ENCODE measurements around the gene FBXL4. TPM values are rescaled to one million over a fixed set of nuclear protein-coding genes. Genes with fewer than 3 reads are reported as not detected.

Gene FBXL4
- polyA plus RNA-seq, 1 of the 3 experiments (the other 2 are of a cell fraction): 8.1 TPM

GRCh38 chr6:98945311-98946115, 2.2 kb downstream of the FBXL4 start:
- ChIA-PET POLR2A (no interaction called here), CTCF (no interaction called here)
- peaks cover 70% of the 10 kb centered on the region for H3K79me2 ChIP-seq (ENCODE audit: insufficient read depth)
- TF ChIP-seq FOXM1 (IDR thresholded peaks at IDR 0.05; ENCODE audit: low read depth) (no peak), CHD2 (IDR thresholded peaks at IDR 0.05; ENCODE audit: low read length, partially characterized antibody) (no peak), CTCF (IDR thresholded peaks at IDR 0.05) (no peak), RCOR1 (IDR thresholded peaks at IDR 0.05; ENCODE audit: low read length) (no peak), FOSL2 (IDR thresholded peaks at IDR 0.05; ENCODE audit: borderline replicate concordance, low read depth) (no peak), MEF2A (IDR thresholded peaks at IDR 0.05; ENCODE audit: borderline replicate concordance, low read depth) (no peak)
- H4K20me1 ChIP-seq (ENCODE audit: insufficient read depth): peaks cover 24% of the 10 kb centered on the region; the same call in 1 of the 2 replicates
- H3F3A ChIP-seq (replicated peaks; ENCODE audit: insufficient read depth): peaks cover 31% of the 10 kb centered on the region
- peak overlapping the region; percentile 87 to 94; a peak in 3 of 4 replicates for H3K4me3 ChIP-seq (ENCODE audit: low read depth in 2 of 2, low read length in 1 of 2)
- H3K9me2 ChIP-seq: no peaks in the 10 kb centered on the region
- H3K36me3 ChIP-seq (replicated peaks in 1 of 2; ENCODE audit: control insufficient read depth in 1 of 2, insufficient read depth in 2 of 2, low read length in 1 of 2): peaks cover 0 to 2% of the 10 kb centered on the region in 2 experiments
- H3K27ac ChIP-seq (ENCODE audit: low read depth in 2 of 2, low read length in 1 of 2): peak overlapping the region; percentile 75 to 88; a peak in 3 of 4 replicates
- peak overlapping the region; percentile 88; the same call in 1 of the 2 replicates for H3K9ac ChIP-seq
- 41% methylated on average over 3 of the region's 3 CpGs for WGBS (ENCODE audit: low lambda C conversion rate)
- 0 out of 2 replicates have a peak, but pooled peaks cover 9% of the 10 kb centered on the region for H3K9me3 ChIP-seq
- no peak for DNase-seq
- no peaks in the 10 kb centered on the region for H3K27me3 ChIP-seq (ENCODE audit: insufficient read depth)
- peak overlapping the region; percentile 100 for H3K4me2 ChIP-seq
- H2AFZ ChIP-seq (ENCODE audit: low read depth): no peak overlapping the region; the same call in 1 of the 2 replicates
- peaks cover 10 to 14% of the 10 kb centered on the region in 2 experiments; a peak in 3 of 4 replicates for H3K4me1 ChIP-seq (ENCODE audit: control insufficient read depth in 1 of 2, insufficient read depth in 2 of 2, low read depth in 1 of 2, low read length in 1 of 2)

- POLR2A ChIA-PET: no interaction called here
- H3K4me1 ChIP-seq (ENCODE audit: control insufficient read depth in 1 of 2, insufficient read depth in 2 of 2, low read depth in 1 of 2, low read length in 1 of 2): peaks cover 10 to 14% of the 10 kb centered on the region in 2 experiments; a peak in 3 of 4 replicates
- H3K27ac ChIP-seq (ENCODE audit: low read depth in 2 of 2, low read length in 1 of 2): peak overlapping the region; percentile 31 to 47; a peak in 3 of 4 replicates
- peaks cover 77% of the 10 kb centered on the region for H3K79me2 ChIP-seq (ENCODE audit: insufficient read depth)
- no peak overlapping the region; the same call in 1 of the 2 replicates for H2AFZ ChIP-seq (ENCODE audit: low read depth)
- no peaks in the 10 kb centered on the region for H3K27me3 ChIP-seq (ENCODE audit: insufficient read depth)
- H3K9me2 ChIP-seq: no peaks in the 10 kb centered on the region
- CTCF ChIA-PET: no interaction called here
- peaks cover 28% of the 10 kb centered on the region for H3F3A ChIP-seq (replicated peaks; ENCODE audit: insufficient read depth)
- peak; percentile 30 for DNase-seq
- H3K4me3 ChIP-seq (ENCODE audit: low read depth in 2 of 2, low read length in 1 of 2): no peak overlapping the region
- H3K36me3 ChIP-seq (replicated peaks in 1 of 2; ENCODE audit: control insufficient read depth in 1 of 2, insufficient read depth in 2 of 2, low read length in 1 of 2): peaks cover 0 to 6% of the 10 kb centered on the region in 2 experiments
- H4K20me1 ChIP-seq (ENCODE audit: insufficient read depth): peaks cover 24% of the 10 kb centered on the region; the same call in 1 of the 2 replicates
- H3K9me3 ChIP-seq: 0 out of 2 replicates have a peak, but pooled peaks cover 6% of the 10 kb centered on the region
- TF ChIP-seq NFIC (IDR thresholded peaks at IDR 0.05; ENCODE audit: borderline replicate concordance): no peak
- no peak for TF ChIP-seq ZBTB33 (IDR thresholded peaks at IDR 0.05; ENCODE audit: borderline replicate concordance, low read depth)
- H3K9ac ChIP-seq: no peak overlapping the region
- peak overlapping the region; percentile 100 for H3K4me2 ChIP-seq
- 43% methylated on average over 2 of the region's 2 CpGs for WGBS (ENCODE audit: low lambda C conversion rate)
Observed at GRCh38 chr6:98944598-98945081, 3.1 kb downstream of the FBXL4 start.
